ENCODE data around the gene LGR6.
A peak's percentile ranks its signal among the peaks of the same experiment; 100 is the strongest.

Gene LGR6

GRCh38 chr1:202197653-202198365 is 4.2 kb downstream of the LGR6 start:
- Histone ChIP-seq H3K27me3 (replicated peaks) (peaks cover 13% of the 10 kb centered on the region), H3K4me3 (ENCODE audit: low read depth, low read length) (no peak overlapping the region), H3K27ac (no peak overlapping the region), H3K36me3 (replicated peaks) (no peaks in the 10 kb centered on the region)
- in situ Hi-C loops (cut with HindIII; ENCODE audit: low pct_ligation_motif_present, low sequenced_read_pairs), result no loop called here
- TF ChIP-seq, protein P1, sequence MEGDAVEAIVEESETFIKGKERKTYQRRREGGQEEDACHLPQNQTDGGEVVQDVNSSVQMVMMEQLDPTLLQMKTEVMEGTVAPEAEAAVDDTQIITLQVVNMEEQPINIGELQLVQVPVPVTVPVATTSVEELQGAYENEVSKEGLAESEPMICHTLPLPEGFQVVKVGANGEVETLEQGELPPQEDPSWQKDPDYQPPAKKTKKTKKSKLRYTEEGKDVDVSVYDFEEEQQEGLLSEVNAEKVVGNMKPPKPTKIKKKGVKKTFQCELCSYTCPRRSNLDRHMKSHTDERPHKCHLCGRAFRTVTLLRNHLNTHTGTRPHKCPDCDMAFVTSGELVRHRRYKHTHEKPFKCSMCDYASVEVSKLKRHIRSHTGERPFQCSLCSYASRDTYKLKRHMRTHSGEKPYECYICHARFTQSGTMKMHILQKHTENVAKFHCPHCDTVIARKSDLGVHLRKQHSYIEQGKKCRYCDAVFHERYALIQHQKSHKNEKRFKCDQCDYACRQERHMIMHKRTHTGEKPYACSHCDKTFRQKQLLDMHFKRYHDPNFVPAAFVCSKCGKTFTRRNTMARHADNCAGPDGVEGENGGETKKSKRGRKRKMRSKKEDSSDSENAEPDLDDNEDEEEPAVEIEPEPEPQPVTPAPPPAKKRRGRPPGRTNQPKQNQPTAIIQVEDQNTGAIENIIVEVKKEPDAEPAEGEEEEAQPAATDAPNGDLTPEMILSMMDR (IDR thresholded peaks at IDR 0.05; ENCODE audit: low read depth, low read length, missing control alignments), result no peak
- no peak for DNase-seq

GRCh38 chr1:202198366-202198724 is 4.7 kb downstream of the LGR6 start:
- TF ChIP-seq, protein P1 (IDR thresholded peaks at IDR 0.05; ENCODE audit: low read depth, low read length, missing control alignments), result no peak
- in situ Hi-C loops (cut with HindIII; ENCODE audit: low pct_ligation_motif_present, low sequenced_read_pairs), result no loop called here
- Histone ChIP-seq H3K27ac (no peak overlapping the region), H3K4me3 (ENCODE audit: low read depth, low read length) (no peak overlapping the region), H3K36me3 (replicated peaks) (no peaks in the 10 kb centered on the region), H3K27me3 (replicated peaks) (peaks cover 8% of the 10 kb centered on the region)
- DNase-seq, result no peak

DNA sequence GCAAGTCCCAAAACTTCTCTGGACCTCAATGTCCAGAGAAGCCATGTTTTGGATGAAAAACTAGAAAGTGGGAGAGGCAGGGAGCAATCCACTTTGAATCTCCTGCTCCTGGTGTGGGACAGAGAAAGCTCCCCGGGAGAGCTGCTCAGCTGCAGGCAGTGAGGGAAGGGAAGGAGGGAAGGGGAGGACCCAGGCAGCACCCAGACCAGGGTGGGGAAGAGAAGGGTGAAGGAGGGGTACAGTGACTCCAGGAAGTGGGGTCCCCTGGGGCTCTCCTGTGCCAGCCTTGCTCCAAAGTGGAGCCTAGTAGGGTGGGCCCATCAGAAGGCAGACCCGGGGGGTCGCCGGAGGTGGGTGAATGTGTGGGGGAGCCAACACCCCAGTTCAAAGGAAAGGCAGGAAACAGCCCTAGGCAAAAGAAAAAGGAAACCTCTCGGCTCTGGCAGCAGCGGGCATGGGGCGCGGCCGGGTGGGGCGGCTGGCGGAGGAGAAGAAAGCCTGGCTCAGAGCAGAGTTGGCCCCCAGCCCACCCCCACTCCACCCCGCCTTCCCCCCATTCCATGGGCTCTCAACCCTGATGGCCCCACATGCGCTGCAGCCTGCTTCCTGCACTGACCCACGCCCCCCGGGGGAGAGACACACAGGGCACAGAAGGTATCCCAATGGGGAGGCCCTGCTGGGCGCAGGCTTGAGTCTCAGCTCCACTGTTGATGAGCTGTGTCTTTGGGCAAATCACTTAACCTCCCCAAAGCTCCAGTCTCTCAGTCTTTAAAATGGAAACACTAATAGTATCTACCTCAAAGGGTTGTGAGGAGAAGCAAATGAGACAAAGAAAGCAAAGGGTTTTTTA is 5.7 kb downstream of the LGR6 start:
- Histone ChIP-seq H3K36me3 (replicated peaks) (no peaks in the 10 kb centered on the region), H3K27ac (no peak overlapping the region), H3K27me3 (replicated peaks) (peaks cover 8% of the 10 kb centered on the region), H3K4me3 (ENCODE audit: low read depth, low read length) (no peak overlapping the region)
- in situ Hi-C loops (cut with HindIII; ENCODE audit: low pct_ligation_motif_present, low sequenced_read_pairs), result no loop called here
- no peak for DNase-seq
- TF ChIP-seq, protein P1 (IDR thresholded peaks at IDR 0.05; ENCODE audit: low read depth, low read length, missing control alignments), result no peak

DNA sequence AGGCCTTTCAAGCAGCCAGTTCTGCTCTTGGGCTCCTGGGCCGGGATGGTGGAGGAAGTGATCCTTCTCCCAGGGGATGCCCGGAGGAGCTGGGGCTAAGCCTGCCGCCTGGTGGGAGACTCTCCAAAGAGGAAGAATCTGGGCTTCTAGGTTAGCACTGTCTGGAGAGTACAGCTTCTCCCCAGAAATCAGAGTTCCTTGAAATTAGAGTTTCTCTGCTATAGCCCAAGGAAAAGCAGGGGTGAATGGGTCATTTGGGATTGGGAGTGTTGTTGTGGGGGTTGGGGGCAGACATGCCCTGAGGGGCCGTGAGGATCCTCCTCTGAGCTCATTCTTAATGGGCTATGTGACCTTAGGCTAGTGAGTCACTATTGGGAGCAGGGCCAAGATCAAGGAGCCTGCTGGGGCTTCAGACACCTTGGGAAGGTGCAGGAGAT is 6.5 kb downstream of the LGR6 start:
- no peaks in the 10 kb centered on the region for H3K36me3 ChIP-seq (replicated peaks)
- TF ChIP-seq, protein P1 (IDR thresholded peaks at IDR 0.05; ENCODE audit: low read depth, low read length, missing control alignments), result peak; percentile 31
- no peak for DNase-seq
- H3K27me3 ChIP-seq (replicated peaks), result peaks cover 7% of the 10 kb centered on the region
- H3K27ac ChIP-seq, result no peak overlapping the region
- no peak overlapping the region for H3K4me3 ChIP-seq (ENCODE audit: low read depth, low read length)
- in situ Hi-C loops (cut with HindIII; ENCODE audit: low pct_ligation_motif_present, low sequenced_read_pairs), result loop anchor here (25.0 kb wide), 1 partner anchor 112 kb away; no protein-coding TSS in a partner anchor

DNA sequence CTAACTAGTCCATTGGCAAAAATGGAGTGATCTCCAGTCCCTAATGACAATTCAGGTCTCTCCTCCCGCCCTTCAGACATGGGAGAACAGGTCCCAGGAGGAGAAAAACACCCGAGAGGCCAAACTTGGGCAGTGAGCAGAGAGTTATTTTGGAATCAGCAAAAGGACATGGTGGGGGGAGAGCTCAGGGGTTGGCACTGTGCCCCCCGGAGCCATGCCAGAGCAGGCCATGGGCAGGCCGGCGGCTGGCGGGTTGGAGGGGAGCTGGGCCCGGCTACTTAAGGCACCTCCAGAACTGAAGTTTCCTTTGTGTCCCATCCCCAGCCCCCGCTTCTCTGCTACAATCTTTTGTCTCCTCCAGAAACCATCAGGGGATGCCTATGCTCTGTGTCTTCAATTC is 7.1 kb downstream of the LGR6 start:
- H3K27me3 ChIP-seq (replicated peaks), result peaks cover 4% of the 10 kb centered on the region
- in situ Hi-C loops (cut with HindIII; ENCODE audit: low pct_ligation_motif_present, low sequenced_read_pairs), result loop anchor here (25.0 kb wide), 1 partner anchor 112 kb away; no protein-coding TSS in a partner anchor
- no peaks in the 10 kb centered on the region for H3K36me3 ChIP-seq (replicated peaks)
- DNase-seq, result no peak
- H3K4me3 ChIP-seq (ENCODE audit: low read depth, low read length), result no peak overlapping the region
- H3K27ac ChIP-seq, result no peak overlapping the region
- TF ChIP-seq, protein P1 (IDR thresholded peaks at IDR 0.05; ENCODE audit: low read depth, low read length, missing control alignments), result no peak
